Aorta (tissue), 5 donors: ENCODE results near the gene ING2. TPM values are rescaled to one million over a fixed set of nuclear protein-coding genes. Genes with fewer than 3 reads are reported as not detected.

ENCODE experiments used
- ATAC-seq: fragments of 200-7000 bp; cut with Tn5 transposase; one replicate; pipeline ENCODE4 v1.9.1; 2022; ENCODE audit warnings: moderate library complexity; ENCODE audit not compliant: low FRiP score
- DNase-seq, 2 donors: peaks; one replicate each; pipeline ENCODE4 v3.0.0-alpha.2; 2020
- H3K27ac ChIP-seq, 2 donors: one replicate each; pipeline ENCODE4 v1.5.1; 2013; ENCODE audit warnings: low read length in 2 of 2, mild to moderate bottlenecking in 2 of 2, moderate library complexity in 2 of 2, control low read depth in 1 of 2, inconsistent platforms in 1 of 2, low read depth in 1 of 2
- H3K27me3 ChIP-seq, 2 donors: one replicate each; pipeline ENCODE4 v1.6.1; 2013; ENCODE audit warnings: control low read depth in 1 of 2, low read length in 1 of 2, mild to moderate bottlenecking in 1 of 2, moderate library complexity in 1 of 2; ENCODE audit not compliant: insufficient read depth in 2 of 2, control insufficient read depth in 1 of 2
- H3K36me3 ChIP-seq, 2 donors: one replicate each; pipeline ENCODE4 v1.6.1; 2013; ENCODE audit warnings: control low read depth in 1 of 2, low read length in 1 of 2, mild to moderate bottlenecking in 1 of 2; ENCODE audit not compliant: insufficient read depth in 2 of 2, control insufficient read depth in 1 of 2
- H3K4me1 ChIP-seq, 2 donors: one replicate each; pipeline ENCODE4 v1.6.1; 2013; ENCODE audit warnings: low read length in 2 of 2, control low read depth in 1 of 2, mild to moderate bottlenecking in 1 of 2, moderate library complexity in 1 of 2; ENCODE audit not compliant: insufficient read depth in 2 of 2, control insufficient read depth in 1 of 2
- H3K4me3 ChIP-seq, 2 donors: one replicate each; pipeline ENCODE4 v1.5.1; 2013; ENCODE audit warnings: low read length in 2 of 2, control low read depth in 1 of 2, mild to moderate bottlenecking in 1 of 2
- H3K9me3 ChIP-seq: one replicate; pipeline ENCODE4 v1.6.1; 2013; ENCODE audit warnings: mild to moderate bottlenecking, low read length; ENCODE audit not compliant: control insufficient read depth
- WGBS, 2 donors: extraction: QIAGEN DNeasy Blood & Tissue Kit; methylation state at CpG; one replicate each; pipeline ENCODE4 v1.1.7; 2013; 5-methylcytosine and 5-hydroxymethylcytosine counted together
- intact Hi-C, 2 donors: fragments of 100-400 bp; cut with DNase I; formaldehyde crosslinking; loops; one replicate each; pipeline versions ENCODE4 v1.14.2 to v1.15.0; 2022
- polyA plus RNA-seq, 2 donors: library from polyadenylated mRNA; stranded (reverse); fragments of 200-250 nt; gene quantifications; one replicate each; pipeline ENCODE4 v1.2.3, GENCODE V29; 2013
- total RNA-seq, 2 donors: library from RNA; stranded (reverse); fragmentation: NEBNext Ultra II Directional; extraction: Animal tissue kit (Norgen Biotek cat#: 25700); gene quantifications; one replicate each; pipeline ENCODE4 v1.2.1, GENCODE V29; 2021
- donor health status: healthy with polysubstance abuse.
- donor health status: Bipolar disorder and iron deficiency.
- donor health status: DM: no; HTN: no; CAD: no.
- donor health status: DM: no; HTN: no; CAD: no.
- donor health status: DM: yes; HTN: yes; CAD: no.

ING2 gene
- total and polyA plus RNA-seq, 4 donors = 6.3 to 22.3 (median 9.9) TPM

DNA sequence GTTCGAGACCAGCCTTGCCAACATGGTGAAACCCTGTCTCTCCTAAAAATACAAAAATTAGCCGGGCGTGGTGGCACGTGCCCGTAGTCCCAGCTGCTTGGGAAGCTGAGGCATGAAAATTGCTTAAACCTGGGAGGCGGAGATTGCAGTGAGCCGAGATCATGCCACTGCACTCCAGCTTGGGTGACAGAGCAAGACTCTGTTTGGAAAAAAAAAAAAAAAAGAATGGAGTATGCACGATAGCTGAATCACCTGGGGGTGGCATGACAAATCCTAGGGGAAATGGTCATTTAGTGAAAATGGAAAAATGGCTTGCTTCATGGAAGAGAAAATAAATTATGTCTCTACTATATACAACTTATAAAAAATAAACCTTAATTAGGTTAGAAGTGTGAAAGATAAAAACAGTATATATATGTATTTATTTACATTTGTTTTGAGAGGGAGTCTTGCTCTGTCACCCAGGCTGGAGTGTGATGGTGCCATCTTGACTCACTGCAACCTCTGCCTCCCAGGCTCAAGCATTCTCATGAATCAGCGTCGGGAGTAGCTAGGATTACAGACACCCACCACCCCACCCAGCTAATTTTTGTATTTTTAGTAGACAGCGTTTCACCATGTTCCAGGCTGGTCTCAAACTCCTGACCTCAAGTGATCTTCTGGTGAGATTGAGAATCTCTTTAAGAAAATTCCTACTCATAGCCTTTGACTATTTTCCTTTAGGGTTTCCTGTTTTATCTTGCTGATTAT is 19.3 kb upstream of the ING2 start:
- Histone ChIP-seq H3K27me3 (no peaks in the 10 kb centered on the region), H3K9me3 (no peaks in the 10 kb centered on the region), H3K4me3 (no peak overlapping the region), H3K4me1 (no peaks in the 10 kb centered on the region), H3K27ac (no peak overlapping the region), H3K36me3 (no peaks in the 10 kb centered on the region)
- DNase-seq (no peak), ATAC-seq (no peak)
- 78 to 87% methylated on average over 11 of the region's 11 CpGs for WGBS, 2 donors
- intact Hi-C loops = no loop called here

DNA sequence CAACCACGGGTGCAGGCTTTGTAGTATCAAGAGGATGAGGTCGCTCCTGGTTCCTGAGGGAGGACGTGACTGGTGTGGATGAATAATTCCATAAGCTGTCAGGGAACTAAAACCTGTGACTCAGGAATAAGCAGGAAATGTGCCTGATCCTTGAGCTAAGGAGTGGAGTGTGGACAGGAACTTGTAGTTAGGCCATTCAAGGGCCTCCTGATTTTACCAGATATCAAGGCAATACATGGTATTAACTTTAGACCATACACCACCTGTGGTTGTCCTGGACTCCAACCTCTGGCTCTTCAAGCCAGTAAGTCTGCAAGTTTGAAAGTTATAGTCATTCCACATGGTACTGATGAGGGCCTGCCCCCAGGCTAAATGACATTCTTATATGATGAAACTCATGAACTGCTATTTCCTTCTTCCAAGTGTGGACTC is 12.1 kb upstream of the ING2 start:
- DNase-seq (no peak), ATAC-seq (no peak)
- Histone ChIP-seq H3K9me3 (peaks cover 2% of the 10 kb centered on the region), H3K4me1 (no peaks in the 10 kb centered on the region), H3K27me3 (no peaks in the 10 kb centered on the region), H3K36me3 (no peaks in the 10 kb centered on the region), H3K27ac (no peak overlapping the region), H3K4me3 (no peak overlapping the region)
- intact Hi-C loops = no loop called here
- WGBS, 2 donors = 89 to 92% methylated on average over 3 of the region's 3 CpGs

DNA sequence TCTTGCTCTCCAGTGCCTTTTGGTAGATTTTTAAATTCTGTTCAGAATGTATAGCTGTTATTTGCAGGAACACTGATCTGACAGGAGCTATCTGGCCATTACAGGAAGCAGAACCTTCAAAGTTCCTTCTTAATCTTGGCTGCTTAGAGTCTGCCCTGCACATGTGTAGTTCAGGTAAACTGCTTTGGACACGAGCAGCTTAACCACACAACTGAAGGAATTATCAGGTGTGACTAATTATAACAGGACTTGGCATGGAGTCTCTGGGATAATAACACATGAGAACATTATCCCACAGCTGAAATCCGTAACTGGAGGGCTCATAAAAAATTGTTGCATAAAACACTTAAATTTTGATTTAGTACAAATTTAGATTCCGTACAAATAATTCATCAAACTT is 11.6 kb upstream of the ING2 start:
- Histone ChIP-seq H3K36me3 (no peaks in the 10 kb centered on the region), H3K9me3 (peaks cover 2% of the 10 kb centered on the region), H3K27ac (no peak overlapping the region), H3K27me3 (no peaks in the 10 kb centered on the region), H3K4me3 (no peak overlapping the region), H3K4me1 (no peaks in the 10 kb centered on the region)
- DNase-seq = no peak
- ATAC-seq = no peak
- intact Hi-C loops = no loop called here
- WGBS, 2 donors = 84 to 90% methylated on average over 3 of the region's 3 CpGs

DNA sequence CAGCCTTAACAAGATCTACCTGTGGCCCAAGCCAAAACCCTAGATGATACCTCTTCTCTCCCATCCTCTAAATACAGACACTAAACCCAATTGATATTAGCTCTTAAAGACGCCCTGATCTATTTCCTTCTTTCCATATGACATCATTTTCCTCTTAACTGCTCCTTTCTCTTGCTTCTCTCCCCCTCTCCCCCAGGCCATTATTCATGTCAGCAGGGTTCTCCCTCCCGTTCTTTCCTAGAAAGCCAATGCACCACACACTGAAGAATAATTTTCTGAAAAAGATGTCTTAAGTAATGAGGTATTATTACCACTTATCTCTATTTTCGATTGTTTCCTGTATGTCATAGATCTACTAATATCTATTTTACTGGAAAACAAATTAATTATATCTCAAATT is 9.7 kb upstream of the ING2 start:
- H3K27ac ChIP-seq = no peak overlapping the region
- intact Hi-C loops = no loop called here
- H3K4me1 ChIP-seq = no peaks in the 10 kb centered on the region
- peaks cover 2% of the 10 kb centered on the region for H3K9me3 ChIP-seq
- H3K27me3 ChIP-seq = no peaks in the 10 kb centered on the region
- DNase-seq (no peak), ATAC-seq (no peak)
- no peaks in the 10 kb centered on the region for H3K36me3 ChIP-seq
- H3K4me3 ChIP-seq = no peak overlapping the region
- 72 to 82% methylated on average over 3 of the region's 3 CpGs for whole genome bisulfite sequencing, 2 donors

DNA sequence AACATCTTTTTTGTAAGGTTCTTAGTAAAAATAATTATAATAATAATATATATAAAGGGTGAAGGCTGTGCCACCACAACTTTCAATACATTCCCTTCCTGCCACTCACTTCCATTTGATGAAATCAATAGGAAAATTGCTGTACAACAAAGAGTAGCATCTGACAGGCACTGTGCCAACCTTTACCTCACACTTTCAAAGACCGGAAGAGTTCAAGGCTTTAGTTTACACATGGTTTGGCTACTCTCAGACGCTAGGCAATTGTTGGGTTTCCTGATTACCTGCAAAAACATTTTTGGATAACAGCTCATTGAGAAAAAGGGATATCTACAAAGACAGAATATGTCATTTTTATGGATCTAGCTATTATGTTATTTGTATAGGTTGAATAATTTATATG is 5.5 kb upstream of the ING2 start:
- Histone ChIP-seq H3K27ac (no peak overlapping the region), H3K27me3 (no peaks in the 10 kb centered on the region), H3K36me3 (no peaks in the 10 kb centered on the region), H3K9me3 (no peaks in the 10 kb centered on the region), H3K4me1 (no peaks in the 10 kb centered on the region), H3K4me3 (no peak overlapping the region)
- intact Hi-C loops = no loop called here
- 63 to 70% methylated on average over 2 of the region's 2 CpGs for WGBS, 2 donors
- DNase-seq (no peak), ATAC-seq (no peak)

DNA sequence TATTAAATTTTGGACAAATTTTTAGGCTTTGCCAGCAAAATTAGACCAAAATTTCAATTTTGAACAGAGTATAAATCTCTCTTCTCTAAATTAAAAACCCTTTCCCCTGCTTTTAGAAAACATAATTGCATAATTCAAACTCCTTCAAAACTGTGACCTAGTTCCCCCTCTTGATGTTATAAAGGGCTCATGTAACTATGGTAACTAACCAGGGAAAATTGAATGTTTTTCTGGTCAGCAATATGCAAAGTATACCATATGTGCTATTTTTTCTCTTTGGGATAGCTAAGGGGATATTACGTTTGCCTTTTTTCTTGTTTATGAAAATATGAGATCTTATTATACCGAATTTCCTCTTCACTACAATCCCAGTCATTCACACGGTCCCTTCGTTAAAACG is 5.1 kb upstream of the ING2 start:
- intact Hi-C loops = loop anchor here in 1 of 2 donors (10.0 kb wide), 1 partner anchor 405 kb away; the partner anchor contains the start of gene WWC2
- WGBS, 2 donors = 90% methylated on average over 5 of the region's 5 CpGs

DNA sequence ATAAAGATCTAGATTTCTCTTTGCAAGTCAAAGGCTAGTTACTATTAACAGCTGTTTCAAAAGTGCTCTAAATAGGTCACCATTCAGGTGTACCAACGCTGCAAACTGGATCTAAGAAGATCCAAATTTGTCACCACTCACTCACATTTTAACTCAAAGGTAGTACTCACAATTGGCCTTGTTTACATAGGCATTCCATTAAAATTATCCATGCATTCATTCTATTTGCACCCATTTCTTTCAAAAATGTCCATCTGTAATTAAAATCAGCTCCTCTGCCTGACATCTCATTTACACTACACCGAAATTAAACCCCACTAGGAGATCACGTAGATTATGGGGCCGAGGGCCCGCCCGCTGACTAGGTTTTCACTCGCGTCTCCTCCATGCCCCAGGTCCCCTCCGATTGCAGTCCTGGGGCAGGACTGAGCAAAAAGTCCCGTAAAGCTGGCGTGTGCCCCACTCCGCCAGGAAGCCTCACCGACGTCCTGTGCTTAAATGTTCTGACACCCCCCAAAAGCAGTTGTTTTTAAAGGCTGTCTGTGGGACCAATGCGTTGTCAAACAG is 1.3 kb upstream of the ING2 start:
- ATAC-seq (no peak), DNase-seq (no peak)
- intact Hi-C loops = loop anchor here in 1 of 2 donors (1.0 to 10.0 kb wide), 2 partner anchors 156 to 409 kb away; partner anchors contain the start of genes RWDD4, TRAPPC11 and WWC2
- peak overlapping the region; percentile 42 to 61 for H3K4me3 ChIP-seq
- peak overlapping the region; percentile 36 to 82 for H3K27ac ChIP-seq
- no peaks in the 10 kb centered on the region for H3K36me3 ChIP-seq
- no peaks in the 10 kb centered on the region for H3K4me1 ChIP-seq
- H3K9me3 ChIP-seq = no peaks in the 10 kb centered on the region
- 0 to 1% methylated on average over 15 of the region's 15 CpGs for WGBS, 2 donors
- H3K27me3 ChIP-seq = no peaks in the 10 kb centered on the region

More for the DNA sequence above, 5.1 kb upstream of the ING2 start:
- Histone ChIP-seq H3K9me3 (no peaks in the 10 kb centered on the region), H3K4me3 (no peak overlapping the region), H3K27me3 (no peaks in the 10 kb centered on the region), H3K36me3 (no peaks in the 10 kb centered on the region), H3K4me1 (no peaks in the 10 kb centered on the region), H3K27ac (no peak overlapping the region)
- ATAC-seq (no peak), DNase-seq (no peak)

DNA sequence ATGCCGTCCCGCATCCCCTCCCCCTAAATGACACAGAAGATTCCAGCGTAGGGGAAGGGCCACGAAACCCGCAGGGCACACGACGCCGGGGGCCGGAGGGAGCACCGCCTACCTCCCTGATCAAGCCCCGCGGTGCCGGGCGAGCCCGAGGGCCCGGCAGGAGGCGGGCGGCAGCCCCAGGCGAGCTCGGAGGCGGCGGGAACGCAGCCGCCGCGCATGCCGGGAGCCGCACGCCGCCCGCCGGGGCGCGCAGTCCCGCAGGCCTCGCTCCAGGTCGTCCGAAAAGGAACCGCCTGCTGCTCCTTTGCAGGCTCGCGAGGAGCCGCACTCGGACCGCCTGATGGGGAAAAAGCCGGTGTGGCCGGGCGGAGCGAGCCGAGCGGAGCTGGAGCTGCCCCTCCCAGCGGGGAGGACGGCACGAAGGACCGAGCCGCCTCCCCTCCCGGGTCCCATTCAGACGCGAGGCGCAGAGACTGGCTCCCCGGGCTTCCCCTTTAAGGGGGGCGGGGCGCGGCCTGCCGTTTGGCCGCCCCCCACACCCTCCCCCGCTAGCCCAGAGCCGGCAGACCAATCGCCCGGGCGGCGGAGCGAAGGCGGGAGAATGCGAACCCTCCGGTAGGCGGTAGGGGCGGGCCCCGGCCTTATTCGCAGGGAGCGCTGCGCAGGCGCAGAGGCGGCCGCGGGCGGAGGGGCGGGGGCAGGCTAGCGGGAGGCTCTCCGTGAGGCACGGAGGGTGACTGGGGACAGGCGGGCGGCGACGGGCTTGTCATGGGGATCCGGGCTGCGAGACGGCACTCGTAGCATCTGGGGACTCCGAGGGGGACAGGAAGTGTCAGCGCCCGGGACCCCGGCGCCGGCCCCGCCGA is 561 bp upstream of the ING2 start:
- peak overlapping the region; percentile 59 to 82 for H3K27ac ChIP-seq
- H3K9me3 ChIP-seq = no peaks in the 10 kb centered on the region
- peak; percentile 100 for DNase-seq
- H3K36me3 ChIP-seq = no peaks in the 10 kb centered on the region
- peak; percentile 98 for ATAC-seq
- H3K4me1 ChIP-seq = no peaks in the 10 kb centered on the region
- 0% methylated on average over 50 to 106 of the region's 106 CpGs for WGBS, 2 donors
- intact Hi-C loops = loop anchor here in 1 of 2 donors (1.0 to 10.0 kb wide), 2 partner anchors 155 to 409 kb away; partner anchors contain the start of genes RWDD4, TRAPPC11 and WWC2
- peak overlapping the region; percentile 86 to 94 for H3K4me3 ChIP-seq
- H3K27me3 ChIP-seq = no peaks in the 10 kb centered on the region
